Karpas-422 (cell line): ENCODE results near the gene SPI1. TPM values are rescaled to one million over a fixed set of nuclear protein-coding genes. Genes with fewer than 3 reads are reported as not detected.

Experiments
- DNase-seq: peaks from one replicate; pipeline ENCODE4 v3.0.0-alpha.2; 2015
- H2AFZ ChIP-seq: fragments of 200-600 bp; sonication (generic); 2 replicates; pipeline ENCODE4 v1.6.1; 2014; ENCODE audit warnings: antibody characterized with exemption, low read length, mixed read lengths
- H3K27ac ChIP-seq: fragments of 200-600 bp; sonication (generic); 2 replicates; pipeline ENCODE4 v1.5.1; 2014; ENCODE audit warnings: mild to moderate bottlenecking, low read length, moderate library complexity
- H3K27me3 ChIP-seq: fragments of 200-600 bp; sonication (generic); 2 replicates; pipeline ENCODE4 v1.6.1; 2014; ENCODE audit warnings: low read length, mixed read lengths
- H3K36me3 ChIP-seq: fragments of 200-600 bp; sonication (generic); 2 replicates; pipeline ENCODE4 v1.6.1; 2014; ENCODE audit warnings: low read length, mixed read lengths; ENCODE audit not compliant: insufficient read depth
- H3K4me1 ChIP-seq: fragments of 200-600 bp; sonication (generic); 2 replicates; pipeline ENCODE4 v1.6.1; 2014; ENCODE audit warnings: mild to moderate bottlenecking, low read length, mixed read lengths
- H3K4me2 ChIP-seq: fragments of 200-600 bp; sonication (generic); 2 replicates; pipeline ENCODE4 v1.6.1; 2014; ENCODE audit warnings: low read length, low read depth, mild to moderate bottlenecking; ENCODE audit not compliant: poor library complexity, severe bottlenecking
- H3K4me3 ChIP-seq: fragments of 200-600 bp; sonication (generic); 2 replicates; pipeline ENCODE4 v1.5.1; 2014; ENCODE audit warnings: mild to moderate bottlenecking, antibody characterized with exemption, low read length, mixed read lengths
- H3K79me2 ChIP-seq: fragments of 200-600 bp; sonication (generic); 2 replicates; pipeline ENCODE4 v1.6.1; 2014; ENCODE audit warnings: mild to moderate bottlenecking, low read length, mixed read lengths
- H3K9ac ChIP-seq: fragments of 200-600 bp; sonication (generic); 2 replicates; pipeline ENCODE4 v1.6.0; 2014; ENCODE audit warnings: low read length
- H3K9me2 ChIP-seq: fragments of 200-600 bp; sonication (generic), shearing (Covaris generic); replicated peaks from 2 replicates; pipeline ENCODE4 v1.6.0; 2014; ENCODE audit warnings: mild to moderate bottlenecking, low read length, moderate library complexity; ENCODE audit not compliant: insufficient read depth
- H3K9me3 ChIP-seq: fragments of 300-700, 200-600 bp; sonication (generic); 2 replicates; pipeline ENCODE4 v1.6.1; 2014; ENCODE audit warnings: low read length, mixed read lengths
- H4K20me1 ChIP-seq: fragments of 200-600 bp; sonication (generic); 2 replicates; pipeline ENCODE4 v1.6.1; 2014; ENCODE audit warnings: mild to moderate bottlenecking, antibody characterized with exemption, low read length, low read depth; ENCODE audit not compliant: insufficient read depth
- total RNA-seq: library from RNA; depleted of rRNA; stranded (reverse); fragments of >200 nt; shearing (Covaris generic); gene quantifications from 2 replicates; pipeline ENCODE4 v1.2.3, GENCODE V29; 2014; ENCODE audit warnings: low replicate concordance

The SPI1 gene
- total RNA-seq, 1 experiment from 2014 or later, result 114 TPM

- Histone ChIP-seq H3K79me2 (peaks cover 78% of the 10 kb centered on the region), H3K4me1 (peaks cover 37% of the 10 kb centered on the region), H3K9me2 (no peaks in the 10 kb centered on the region), H4K20me1 (peaks cover 17% of the 10 kb centered on the region), H3K36me3 (peaks cover 27% of the 10 kb centered on the region), H3K27me3 (no peaks in the 10 kb centered on the region), H3K27ac (peak overlapping the region; percentile 93), H3K9me3 (no peaks in the 10 kb centered on the region), H3K4me2 (peak overlapping the region; percentile 84), H2AFZ (no peak overlapping the region), H3K4me3 (peak overlapping the region; percentile 84; the same call in 1 of the 2 replicates), H3K9ac (peak overlapping the region; percentile 90)
- DNase-seq, result no peak
Observed at GRCh38 chr11:47375546-47376085, 2.7 kb downstream of the SPI1 start.

- Histone ChIP-seq H3K36me3 (peaks cover 27% of the 10 kb centered on the region), H3K79me2 (peaks cover 81% of the 10 kb centered on the region), H3K4me3 (no peak overlapping the region), H3K27ac (0 out of 2 replicates have a peak overlapping the region, but pooled peaks have one; percentile 93), H3K27me3 (no peaks in the 10 kb centered on the region), H3K4me1 (peaks cover 37% of the 10 kb centered on the region), H3K4me2 (peak overlapping the region; percentile 18), H3K9me3 (no peaks in the 10 kb centered on the region), H3K9ac (no peak overlapping the region), H2AFZ (no peak overlapping the region), H4K20me1 (peaks cover 17% of the 10 kb centered on the region), H3K9me2 (no peaks in the 10 kb centered on the region)
- no peak for DNase-seq
Observed at GRCh38 chr11:47375020-47375419, 3.3 kb downstream of the SPI1 start.

- H3K9me3 ChIP-seq, result no peaks in the 10 kb centered on the region
- peak overlapping the region; percentile 18 for H3K4me2 ChIP-seq
- H3K9me2 ChIP-seq, result no peaks in the 10 kb centered on the region
- no peak overlapping the region for H3K4me3 ChIP-seq
- peaks cover 29% of the 10 kb centered on the region for H3K36me3 ChIP-seq
- H3K27ac ChIP-seq, result 0 out of 2 replicates have a peak overlapping the region, but pooled peaks have one; percentile 93
- peaks cover 37% of the 10 kb centered on the region for H3K4me1 ChIP-seq
- H2AFZ ChIP-seq, result no peak overlapping the region
- peaks cover 85% of the 10 kb centered on the region for H3K79me2 ChIP-seq
- peaks cover 17% of the 10 kb centered on the region for H4K20me1 ChIP-seq
- no peak overlapping the region for H3K9ac ChIP-seq
- no peaks in the 10 kb centered on the region for H3K27me3 ChIP-seq
- no peak for DNase-seq
Observed at GRCh38 chr11:47374720-47375019, 3.7 kb downstream of the SPI1 start.

GRCh38 chr11:47373876-47374719 is 4.2 kb downstream of the SPI1 start:
- H3K27ac ChIP-seq, result no peak overlapping the region

GRCh38 chr11:47372422-47372821 is 5.9 kb downstream of the SPI1 start:
- Histone ChIP-seq H3K4me1 (peaks cover 32% of the 10 kb centered on the region), H4K20me1 (peaks cover 17% of the 10 kb centered on the region), H3K27me3 (no peaks in the 10 kb centered on the region), H3K79me2 (peaks cover 92% of the 10 kb centered on the region), H3K9ac (no peak overlapping the region), H3K9me3 (no peaks in the 10 kb centered on the region), H3K27ac (no peak overlapping the region), H3K36me3 (peaks cover 39% of the 10 kb centered on the region), H3K9me2 (no peaks in the 10 kb centered on the region), H2AFZ (no peak overlapping the region), H3K4me3 (no peak overlapping the region), H3K4me2 (no peak overlapping the region)
- no peak for DNase-seq

More at GRCh38 chr11:47373876-47374719, 4.2 kb downstream of the SPI1 start:
- Histone ChIP-seq H2AFZ (no peak overlapping the region), H3K9ac (no peak overlapping the region), H3K9me3 (no peaks in the 10 kb centered on the region), H3K36me3 (peaks cover 31% of the 10 kb centered on the region), H3K79me2 (peaks cover 91% of the 10 kb centered on the region), H3K27me3 (no peaks in the 10 kb centered on the region), H3K4me1 (peaks cover 35% of the 10 kb centered on the region), H4K20me1 (peaks cover 17% of the 10 kb centered on the region), H3K4me3 (no peak overlapping the region), H3K4me2 (no peak overlapping the region), H3K9me2 (no peaks in the 10 kb centered on the region)
- peak; percentile 87 for DNase-seq

GRCh38 chr11:47369676-47370075 is 8.7 kb downstream of the SPI1 start:
- DNase-seq, result no peak
- Histone ChIP-seq H3K9ac (no peak overlapping the region), H3K9me3 (no peaks in the 10 kb centered on the region), H3K9me2 (no peaks in the 10 kb centered on the region), H4K20me1 (no peaks in the 10 kb centered on the region), H3K36me3 (peaks cover 34% of the 10 kb centered on the region), H3K27me3 (no peaks in the 10 kb centered on the region), H3K4me1 (peaks cover 27% of the 10 kb centered on the region), H3K4me2 (no peak overlapping the region), H2AFZ (no peak overlapping the region), H3K27ac (no peak overlapping the region), H3K79me2 (peaks cover 92% of the 10 kb centered on the region), H3K4me3 (no peak overlapping the region)

GRCh38 chr11:47366020-47366490 is 12.3 kb downstream of the SPI1 start:
- H3K79me2 ChIP-seq, result peaks cover 89% of the 10 kb centered on the region
- H3K9me3 ChIP-seq, result no peaks in the 10 kb centered on the region
- no peaks in the 10 kb centered on the region for H3K27me3 ChIP-seq
- no peak overlapping the region for H3K4me3 ChIP-seq
- peak overlapping the region; percentile 34 for H3K27ac ChIP-seq
- no peaks in the 10 kb centered on the region for H4K20me1 ChIP-seq
- peaks cover 22% of the 10 kb centered on the region for H3K4me1 ChIP-seq
- peak overlapping the region; percentile 0 for H3K4me2 ChIP-seq
- H2AFZ ChIP-seq, result no peak overlapping the region
- DNase-seq, result peak; percentile 52
- H3K36me3 ChIP-seq, result peaks cover 27% of the 10 kb centered on the region; the same call in 1 of the 2 replicates
- no peaks in the 10 kb centered on the region for H3K9me2 ChIP-seq
- no peak overlapping the region for H3K9ac ChIP-seq

GRCh38 chr11:47361419-47361818 is 16.9 kb downstream of the SPI1 start:
- Histone ChIP-seq H3K9me3 (no peaks in the 10 kb centered on the region), H2AFZ (no peak overlapping the region), H3K4me1 (peaks cover 7% of the 10 kb centered on the region), H3K9me2 (no peaks in the 10 kb centered on the region), H3K79me2 (peaks cover 50% of the 10 kb centered on the region), H3K9ac (no peak overlapping the region), H3K27ac (no peak overlapping the region), H3K36me3 (peaks cover 25% of the 10 kb centered on the region; the same call in 1 of the 2 replicates), H3K4me3 (no peak overlapping the region), H3K4me2 (no peak overlapping the region), H4K20me1 (no peaks in the 10 kb centered on the region), H3K27me3 (no peaks in the 10 kb centered on the region)
- no peak for DNase-seq
